Loucy (cell line): Measurements from ENCODE around the gene SELL.
A peak's percentile ranks its signal among the peaks of the same experiment; 100 is the strongest.
"Not testable (repeated sequence)": the region's sequence is repeated elsewhere in the genome, so short reads cannot be mapped to it uniquely, and the experiment has no call there.

ENCODE experiments used
- H2AFZ ChIP-seq: fragments of 200-600 bp; sonication (generic); 2 replicates; pipeline ENCODE4 v1.6.0; 2016; ENCODE audit warnings: antibody characterized with exemption, mild to moderate bottlenecking, low read length, moderate library complexity
- H3F3A ChIP-seq: fragments of 200-600 bp; 2 replicates; pipeline ENCODE4 v1.6.0; 2016; ENCODE audit warnings: antibody characterized with exemption, low read depth, mild to moderate bottlenecking
- H3K27me3 ChIP-seq: fragments of 200-600 bp; sonication (generic); 2 replicates; pipeline ENCODE4 v1.6.1; 2014; ENCODE audit warnings: low read length, mild to moderate bottlenecking; ENCODE audit not compliant: insufficient read depth, poor library complexity, severe bottlenecking
- H3K36me3 ChIP-seq: fragments of 200-600 bp; sonication (generic); 2 replicates; pipeline ENCODE4 v1.6.1; 2016; ENCODE audit warnings: low read length; ENCODE audit not compliant: insufficient read depth
- H3K4me1 ChIP-seq: fragments of 200-600 bp; sonication (generic); 2 replicates; pipeline ENCODE4 v1.5.1; 2014; ENCODE audit warnings: low read length, mild to moderate bottlenecking; ENCODE audit not compliant: insufficient read depth, poor library complexity, severe bottlenecking
- H3K4me2 ChIP-seq: fragments of 200-600 bp; sonication (generic); 2 replicates; pipeline ENCODE4 v1.6.0; 2014; ENCODE audit warnings: antibody characterized with exemption, low read length, low read depth, mild to moderate bottlenecking; ENCODE audit not compliant: poor library complexity, severe bottlenecking
- H3K4me3 ChIP-seq: fragments of 200-600 bp; sonication (generic); 2 replicates; pipeline ENCODE4 v1.5.1; 2014; ENCODE audit warnings: low read length, mild to moderate bottlenecking, mixed read lengths; ENCODE audit not compliant: poor library complexity, severe bottlenecking
- H3K79me2 ChIP-seq: fragments of 200-600 bp; sonication (generic); 2 replicates; pipeline ENCODE4 v1.6.1; 2014; ENCODE audit warnings: low read length; ENCODE audit not compliant: insufficient read depth
- H3K9ac ChIP-seq: fragments of 200-600 bp; sonication (generic); 2 replicates; pipeline ENCODE4 v1.6.0; 2014; ENCODE audit warnings: mild to moderate bottlenecking, low read depth, low read length, moderate library complexity; ENCODE audit not compliant: poor library complexity, severe bottlenecking
- H3K9me2 ChIP-seq: fragments of 200-600 bp; sonication (generic); replicated peaks from 2 replicates; pipeline ENCODE4 v1.6.1; 2016; ENCODE audit warnings: low read depth, low read length, mixed read lengths
- H3K9me3 ChIP-seq: fragments of 200-600 bp; sonication (generic); 2 replicates; pipeline ENCODE4 v1.6.1; 2014; ENCODE audit warnings: mild to moderate bottlenecking, antibody characterized with exemption, low read length, low read depth; ENCODE audit not compliant: insufficient read depth
- H4K20me1 ChIP-seq: fragments of 200-600 bp; sonication (generic); 2 replicates; pipeline ENCODE4 v1.6.0; 2014; ENCODE audit warnings: antibody characterized with exemption, low read length, mild to moderate bottlenecking; ENCODE audit not compliant: insufficient read depth, poor library complexity, severe bottlenecking
- EZH2phosphoT487 ChIP-seq: fragments of 200-600 bp; IDR thresholded peaks from 2 replicates; pipeline ENCODE4 v1.6.1; 2018; ENCODE audit warnings: antibody characterized with exemption, mild to moderate bottlenecking, moderate library complexity, borderline replicate concordance
- TF ChIP-seq, protein P1 (sequence below): fragments of 200-600 bp; sonication (generic); conservative IDR thresholded peaks from 2 replicates; pipeline ENCODE4 v1.5.1; 2014; ENCODE audit warnings: mild to moderate bottlenecking, antibody characterized with exemption, low read length

The SELL gene

DNA sequence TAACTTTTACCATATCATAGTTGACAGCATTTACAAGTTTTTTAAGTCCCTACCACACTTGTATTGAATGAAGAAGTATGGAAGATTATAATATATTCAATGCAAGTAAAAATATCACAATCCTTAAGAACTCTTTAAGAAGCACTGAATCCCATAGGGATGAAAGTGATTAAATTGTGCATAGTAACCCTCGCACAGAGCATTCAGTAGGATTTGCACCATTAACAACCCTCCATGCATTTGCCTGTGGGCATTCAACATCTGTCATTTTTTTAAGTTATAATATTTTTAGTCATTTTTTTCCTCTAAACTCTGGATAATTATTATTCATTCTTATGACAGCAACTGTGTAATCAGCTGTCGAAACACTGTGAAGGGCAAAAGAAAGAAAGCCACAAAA lies 12.3 kb upstream of the SELL start:
- no peaks in the 10 kb centered on the region for H3K79me2 ChIP-seq
- no peaks in the 10 kb centered on the region for H3F3A ChIP-seq
- no peaks in the 10 kb centered on the region for H3K27me3 ChIP-seq
- no peaks in the 10 kb centered on the region for H4K20me1 ChIP-seq
- no peak overlapping the region for H3K4me2 ChIP-seq
- no peaks in the 10 kb centered on the region for H3K36me3 ChIP-seq
- H3K4me1 ChIP-seq = peaks cover 11% of the 10 kb centered on the region
- no peak overlapping the region for H3K9ac ChIP-seq
- TF ChIP-seq EZH2phosphoT487 = no peak
- TF ChIP-seq, protein P1, sequence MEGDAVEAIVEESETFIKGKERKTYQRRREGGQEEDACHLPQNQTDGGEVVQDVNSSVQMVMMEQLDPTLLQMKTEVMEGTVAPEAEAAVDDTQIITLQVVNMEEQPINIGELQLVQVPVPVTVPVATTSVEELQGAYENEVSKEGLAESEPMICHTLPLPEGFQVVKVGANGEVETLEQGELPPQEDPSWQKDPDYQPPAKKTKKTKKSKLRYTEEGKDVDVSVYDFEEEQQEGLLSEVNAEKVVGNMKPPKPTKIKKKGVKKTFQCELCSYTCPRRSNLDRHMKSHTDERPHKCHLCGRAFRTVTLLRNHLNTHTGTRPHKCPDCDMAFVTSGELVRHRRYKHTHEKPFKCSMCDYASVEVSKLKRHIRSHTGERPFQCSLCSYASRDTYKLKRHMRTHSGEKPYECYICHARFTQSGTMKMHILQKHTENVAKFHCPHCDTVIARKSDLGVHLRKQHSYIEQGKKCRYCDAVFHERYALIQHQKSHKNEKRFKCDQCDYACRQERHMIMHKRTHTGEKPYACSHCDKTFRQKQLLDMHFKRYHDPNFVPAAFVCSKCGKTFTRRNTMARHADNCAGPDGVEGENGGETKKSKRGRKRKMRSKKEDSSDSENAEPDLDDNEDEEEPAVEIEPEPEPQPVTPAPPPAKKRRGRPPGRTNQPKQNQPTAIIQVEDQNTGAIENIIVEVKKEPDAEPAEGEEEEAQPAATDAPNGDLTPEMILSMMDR = no peak
- no peaks in the 10 kb centered on the region for H3K9me2 ChIP-seq
- H2AFZ ChIP-seq = peak overlapping the region; percentile 29; the same call in 1 of the 2 replicates
- no peak overlapping the region for H3K4me3 ChIP-seq
- no peaks in the 10 kb centered on the region for H3K9me3 ChIP-seq

DNA sequence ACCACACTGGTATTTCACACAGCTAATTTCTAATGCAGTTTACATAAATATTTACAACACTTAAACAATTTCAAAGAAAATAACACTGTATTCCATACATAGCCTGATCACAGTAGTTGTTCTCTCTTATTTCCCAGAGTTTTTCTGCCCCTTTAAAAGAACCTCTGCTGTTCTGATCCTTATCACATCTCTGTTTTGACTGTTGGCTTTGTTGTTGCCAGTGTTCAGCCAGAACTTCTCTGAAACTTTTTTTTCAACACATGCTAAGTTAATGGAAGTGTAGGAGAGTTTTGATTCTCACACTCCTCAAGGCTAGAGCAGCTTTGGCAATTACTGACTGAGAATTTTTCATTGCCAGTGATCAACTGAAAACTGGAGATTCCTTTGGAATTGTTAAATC lies 11.4 kb upstream of the SELL start:
- peak overlapping the region; percentile 6; the same call in 1 of the 2 replicates for H2AFZ ChIP-seq
- no peaks in the 10 kb centered on the region for H3K9me2 ChIP-seq
- H3K4me1 ChIP-seq = peaks cover 11% of the 10 kb centered on the region
- H3K4me2 ChIP-seq = peak overlapping the region; percentile 22
- H3F3A ChIP-seq = no peaks in the 10 kb centered on the region
- H4K20me1 ChIP-seq = no peaks in the 10 kb centered on the region
- no peaks in the 10 kb centered on the region for H3K9me3 ChIP-seq
- no peak overlapping the region for H3K9ac ChIP-seq
- TF ChIP-seq EZH2phosphoT487 = no peak
- TF ChIP-seq, protein P1 = no peak
- H3K27me3 ChIP-seq = no peaks in the 10 kb centered on the region
- H3K79me2 ChIP-seq = no peaks in the 10 kb centered on the region
- no peaks in the 10 kb centered on the region for H3K36me3 ChIP-seq
- no peak overlapping the region for H3K4me3 ChIP-seq

- not testable (repeated sequence) for H3K27me3 ChIP-seq, H3K9me2 ChIP-seq, H3F3A ChIP-seq, H3K4me3 ChIP-seq, H4K20me1 ChIP-seq, H3K9me3 ChIP-seq, H3K4me1 ChIP-seq, H2AFZ ChIP-seq, H3K4me2 ChIP-seq, H3K36me3 ChIP-seq, H3K9ac ChIP-seq
- peaks cover 13% of the 10 kb centered on the region for H3K79me2 ChIP-seq
These were observed 3.7 kb upstream of the SELL start for GRCh38 chr1:169715100-169715499.

- not testable (repeated sequence) for H3K4me2 ChIP-seq, H4K20me1 ChIP-seq, H2AFZ ChIP-seq, H3F3A ChIP-seq, H3K9me3 ChIP-seq, H3K9ac ChIP-seq, H3K4me3 ChIP-seq, H3K27me3 ChIP-seq, H3K36me3 ChIP-seq, H3K9me2 ChIP-seq
- Histone ChIP-seq H3K4me1 (peaks cover 22% of the 10 kb centered on the region), H3K79me2 (peaks cover 34% of the 10 kb centered on the region)
These were observed 1.7 kb upstream of the SELL start for GRCh38 chr1:169713090-169713489.
